Cardiac fibroblast (primary cell): ENCODE measurements around the gene SIM2.

Experiments used
- DNase-seq, 2 donors: peaks; one replicate each; pipeline versions ENCODE4 v3.0.0 to v3.0.0-alpha.2; 2010; ENCODE audit warnings: low read depth in 2 of 2
- H3K4me3 ChIP-seq, 2 donors: replicated peaks in 1 of 2; 1 replicate in 1 of 2; 2 replicates in 1 of 2; pipeline ENCODE4 v1.5.1; 2011; ENCODE audit warnings: low read depth in 2 of 2, low read length in 2 of 2, mild to moderate bottlenecking in 2 of 2, moderate library complexity in 1 of 2
- CTCF ChIP-seq: IDR thresholded peaks from one replicate; pipeline ENCODE4 v1.5.1; 2011; ENCODE audit warnings: low read depth, mild to moderate bottlenecking, low read length, inconsistent platforms

The SIM2 gene

GRCh38 chr21:36786186-36786585 lies 87.3 kb downstream of the SIM2 start:
- TF ChIP-seq CTCF = no peak
- no peak overlapping the region for H3K4me3 ChIP-seq
- DNase-seq = no peak

GRCh38 chr21:36788120-36788638 lies 89.3 kb downstream of the SIM2 start:
- no peak for TF ChIP-seq CTCF
- H3K4me3 ChIP-seq = no peak overlapping the region

GRCh38 chr21:36790616-36791015 lies 91.7 kb downstream of the SIM2 start:
- no peak for DNase-seq
- no peak for TF ChIP-seq CTCF
- H3K4me3 ChIP-seq = no peak overlapping the region

More at GRCh38 chr21:36788120-36788638, 89.3 kb downstream of the SIM2 start:
- DNase-seq = peak in 1 of 2 donors; percentile 16

- no peak for TF ChIP-seq CTCF
- DNase-seq = no peak
- no peak overlapping the region for H3K4me3 ChIP-seq
These were observed 92.3 kb downstream of the SIM2 start for GRCh38 chr21:36791180-36791579.

GRCh38 chr21:36791695-36792470 lies 93.0 kb downstream of the SIM2 start:
- H3K4me3 ChIP-seq = no peak overlapping the region
- TF ChIP-seq CTCF = no peak
- DNase-seq = no peak

- H3K4me3 ChIP-seq = no peak overlapping the region
- no peak for TF ChIP-seq CTCF
- peak in 1 of 2 donors; percentile 61 for DNase-seq
These were observed 93.6 kb downstream of the SIM2 start for GRCh38 chr21:36792505-36792967.
